GM12878 (cell line): ENCODE results near the gene SORBS1. TPM values are rescaled to one million over a fixed set of nuclear protein-coding genes. Genes with fewer than 3 reads are reported as not detected.

ENCODE experiments used
- ATAC-seq: fragments of 200-7000 bp; cut with Tn5 transposase; 3 replicates; pipeline ENCODE4 v1.9.1; 2020; ENCODE audit warnings: mild to moderate bottlenecking, moderate library complexity
- BruUV-seq: library from RNA; stranded (reverse); fragments of 400-500 nt; replicated peaks from 2 replicates; lab custom pipeline; 2021; lab: Mats Ljungman, UMichigan
- CTCF ChIA-PET: fragments of 300-600 bp; sonication (Branson Sonifier 250); formaldehyde crosslinking; extraction: SDS; loops from one replicate; lab custom pipeline; 2021; ENCODE audit warnings: inconsistent platforms; lab: Yijun Ruan, JAX
- POLR2A ChIA-PET: fragments of 350-600 bp; formaldehyde crosslinking; extraction: SDS; loops from one replicate; lab custom pipeline; 2021; ENCODE audit warnings: inconsistent platforms; lab: Charles Lee
- RAD21 ChIA-PET: fragments of 300-600 bp; sonication (Branson Sonifier 250); formaldehyde crosslinking; loops from one replicate; lab custom pipeline; 2023; ENCODE audit warnings: antibody characterized with exemption; ENCODE audit not compliant: unreplicated experiment; lab: Charles Lee
- SMC1A ChIA-PET: fragments of 300-600 bp; sonication (Branson Sonifier 250); formaldehyde crosslinking; loops from one replicate; lab custom pipeline; 2023; ENCODE audit not compliant: unreplicated experiment, uncharacterized antibody; lab: Charles Lee
- DNase-seq: peaks from one replicate; pipeline ENCODE4 v3.0.0-alpha.2; 2011; ENCODE audit warnings: low read depth, low spot score
- FAIRE-seq: peaks from 3 replicates; lab custom pipeline; 2011; peaks lifted over from hg19 to GRCh38; lab: Jason Lieb, UNC
- H2AFZ ChIP-seq: 2 replicates; pipeline ENCODE4 v1.6.0; 2011; ENCODE audit warnings: low read depth, low read length, control low read depth; ENCODE audit not compliant: control insufficient read depth
- H3K27ac ChIP-seq: 2 replicates; pipeline ENCODE4 v1.5.1; 2011; ENCODE audit warnings: control low read depth; ENCODE audit not compliant: control insufficient read depth, insufficient read depth
- H3K27me3 ChIP-seq, 2 experiments: replicated peaks in 1 of 2; 2 replicates each; pipeline versions ENCODE4 v1.6.0 to v1.6.1; 2011; ENCODE audit warnings: low read length in 1 of 2; ENCODE audit not compliant: control insufficient read depth in 2 of 2, insufficient read depth in 2 of 2
- H3K36me3 ChIP-seq, 2 experiments: 2 replicates each; pipeline ENCODE4 v1.5.1; 2011; ENCODE audit warnings: low read length in 1 of 2; ENCODE audit not compliant: control insufficient read depth in 2 of 2, insufficient read depth in 2 of 2
- H3K4me1 ChIP-seq: 2 replicates; pipeline ENCODE4 v1.6.1; 2011; ENCODE audit warnings: mild to moderate bottlenecking, low read length, moderate library complexity, mixed read lengths; ENCODE audit not compliant: control insufficient read depth, insufficient read depth
- H3K4me2 ChIP-seq: 2 replicates; pipeline ENCODE4 v1.6.0; 2011; ENCODE audit warnings: control low read depth; ENCODE audit not compliant: control insufficient read depth, insufficient read depth
- H3K4me3 ChIP-seq: fragments of 200-600 bp; sonication (generic); 2 replicates; pipeline ENCODE4 v1.5.1; 2016
- H3K79me2 ChIP-seq: 2 replicates; pipeline ENCODE4 v1.6.0; 2011; ENCODE audit warnings: low read length; ENCODE audit not compliant: control insufficient read depth, insufficient read depth
- H3K9ac ChIP-seq: 2 replicates; pipeline ENCODE4 v1.8.0; 2011; ENCODE audit warnings: low read length, control low read depth, mixed read lengths; ENCODE audit not compliant: control insufficient read depth, insufficient read depth
- H3K9me3 ChIP-seq: replicated peaks from 3 replicates; pipeline ENCODE4 v1.5.1; 2011; ENCODE audit warnings: mild to moderate bottlenecking, low read length; ENCODE audit not compliant: control insufficient read depth, insufficient read depth
- H4K20me1 ChIP-seq: 2 replicates; pipeline ENCODE4 v1.6.0; 2011; ENCODE audit not compliant: control insufficient read depth, insufficient read depth
- EGR1 ChIP-seq, 2 experiments: IDR thresholded peaks; 1 replicate in 1 of 2; 2 replicates in 1 of 2; pipeline ENCODE4 v1.6.1; 2011 to 2012; ENCODE audit warnings: low read depth in 2 of 2, low read length in 2 of 2, borderline replicate concordance in 1 of 2, mild to moderate bottlenecking in 1 of 2, moderate library complexity in 1 of 2
- EP300 ChIP-seq, 2 experiments: fragments of 150-350 bp in 1 of 2; IDR thresholded peaks; 2 replicates each; pipeline ENCODE4 v1.6.1; 2011 to 2012; ENCODE audit warnings: low read depth in 2 of 2, low read length in 2 of 2, borderline replicate concordance in 1 of 2, improper control_type of control experiment in 1 of 2, inconsistent platforms in 1 of 2; ENCODE audit not compliant: control insufficient read depth in 1 of 2
- ESRRA ChIP-seq: IDR thresholded peaks from 2 replicates; pipeline ENCODE4 v1.6.1; 2012; ENCODE audit warnings: mild to moderate bottlenecking, low read length, improper control_type of control experiment
- GABPA ChIP-seq: IDR thresholded peaks from 2 replicates; pipeline ENCODE4 v1.6.1; 2014; ENCODE audit warnings: antibody characterized with exemption, low read depth, mild to moderate bottlenecking, inconsistent platforms
- MEF2A ChIP-seq: IDR thresholded peaks from 2 replicates; pipeline ENCODE4 v1.6.1; 2011; ENCODE audit warnings: low read depth, mild to moderate bottlenecking, low read length, moderate library complexity; ENCODE audit not compliant: insufficient read depth
- MYC ChIP-seq: IDR thresholded peaks from 2 replicates; pipeline ENCODE4 v1.6.1; 2011; ENCODE audit warnings: mild to moderate bottlenecking, low read length, moderate library complexity, inconsistent platforms; ENCODE audit not compliant: insufficient read depth, insufficient replicate concordance, insufficient read length, severe bottlenecking
- NFXL1 ChIP-seq: fragments of 450-650 bp; IDR thresholded peaks from 2 replicates; pipeline ENCODE4 v1.6.1; 2017; ENCODE audit warnings: antibody characterized with exemption, mild to moderate bottlenecking, borderline replicate concordance
- NR2C2 ChIP-seq: IDR thresholded peaks from 2 replicates; pipeline ENCODE4 v1.6.1; 2011; ENCODE audit warnings: borderline replicate concordance, low read depth; ENCODE audit not compliant: control insufficient read depth, insufficient read length
- NRF1 ChIP-seq: conservative IDR thresholded peaks from 2 replicates; pipeline ENCODE4 v1.6.1; 2011; ENCODE audit warnings: mild to moderate bottlenecking, low read depth, low read length, improper control_type of control experiment
- RB1 ChIP-seq: fragments of 450-650 bp; formaldehyde crosslinking; IDR thresholded peaks from 2 replicates; pipeline ENCODE4 v1.6.1; 2017; ENCODE audit warnings: mild to moderate bottlenecking, borderline replicate concordance
- SMAD1 ChIP-seq: fragments of 450-650 bp; IDR thresholded peaks from 2 replicates; pipeline ENCODE4 v1.6.1; 2018; ENCODE audit warnings: mild to moderate bottlenecking, low read depth; ENCODE audit not compliant: partially characterized antibody
- SRF ChIP-seq, 2 experiments: IDR thresholded peaks; 2 replicates each; pipeline ENCODE4 v1.6.1; 2011; ENCODE audit warnings: low read depth in 2 of 2, low read length in 2 of 2, mild to moderate bottlenecking in 1 of 2, moderate library complexity in 1 of 2
- ZSCAN29 ChIP-seq: fragments of 450-650 bp; IDR thresholded peaks from 2 replicates; pipeline ENCODE4 v1.6.1; 2017; ENCODE audit warnings: mild to moderate bottlenecking, moderate library complexity
- WGBS: methylation state at CpG from one replicate; pipeline ENCODE4 v1.1.6; 2016; ENCODE audit warnings: low lambda C conversion rate; ENCODE audit not compliant: insufficient replicate concordance, insufficient coverage; ENCODE audit errors: missing lambda C conversion rate; 5-methylcytosine and 5-hydroxymethylcytosine counted together
- in situ Hi-C: fragments of 300-500 bp; cut with MboI; formaldehyde crosslinking; loops from 9 replicates; pipeline ENCODE4 v1.14.3; 2018; ENCODE audit warnings: mixed read lengths
- intact Hi-C: fragments of 100-400 bp; cut with micrococcal nuclease; formaldehyde crosslinking; loops from one replicate; pipeline ENCODE4 v1.14.2; 2022; ENCODE audit not compliant: unreplicated experiment
- polyA plus RNA-seq, 11 experiments: library from polyadenylated mRNA; depleted of rRNA in 4 of 11; unstranded in 6 of 11; stranded (reverse) in 5 of 11; fragments of >200 nt; fragmentation: Nextera tagmentation in 4 of 11; fragmentation: Illumina TruSeq in 1 of 11; extraction: Ambion mirVana in 4 of 11; extraction: Trizol in 1 of 11; gene quantifications; 1 replicate in 1 of 11; 2 replicates in 10 of 11; pipeline versions ENCODE4 v1.2.1 to v1.2.3, GENCODE V29; 2011 to 2016; ENCODE audit warnings: inconsistent platforms in 2 of 11, missing spikeins in 2 of 11, low read depth in 1 of 11
- total RNA-seq, 4 experiments: library from RNA; depleted of rRNA in 3 of 4; stranded (reverse); fragments of >200 nt in 3 of 4; fragmentation: Illumina TruSeq in 1 of 4; extraction: Trizol in 1 of 4; gene quantifications; 2 replicates each; pipeline versions ENCODE4 v1.2.1 to v1.2.3, GENCODE V29; 2013 to 2021
- TF ChIP-seq, protein P1 (sequence below): IDR thresholded peaks from 2 replicates; pipeline ENCODE4 v1.6.1; 2012; ENCODE audit warnings: mild to moderate bottlenecking, low read depth, low read length
- TF ChIP-seq, protein P2 (sequence below): fragments of 450-650 bp; IDR thresholded peaks from 2 replicates; pipeline ENCODE4 v1.6.1; 2016; ENCODE audit warnings: mild to moderate bottlenecking, moderate library complexity, borderline replicate concordance

Gene SORBS1
- total and polyA plus RNA-seq, 10 of the 15 experiments (the other 5 are each of a cell fraction or from before 2014, with no cell fraction given): 0.13 to 0.75 (median 0.39) TPM

DNA sequence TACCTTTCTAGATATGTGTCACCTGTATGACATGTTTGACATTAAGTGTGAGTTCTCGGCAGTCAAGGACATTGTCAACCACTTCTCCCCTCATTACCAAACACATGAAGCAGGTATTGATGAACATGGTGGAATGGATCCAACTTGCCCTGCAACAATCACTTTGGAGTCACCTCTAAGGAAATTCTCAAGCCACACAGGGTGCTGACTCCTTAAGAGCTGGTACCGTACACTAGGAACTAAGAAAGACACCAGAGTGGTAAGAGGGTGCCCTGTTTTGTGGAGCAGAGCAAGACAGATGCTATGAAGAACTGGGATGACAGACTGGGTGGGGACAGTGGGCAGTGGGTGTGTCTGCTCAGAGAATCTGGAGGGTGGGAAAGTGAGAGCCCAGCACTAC, 17.4 kb upstream of the SORBS1 start:
- BruUV-seq: no TSS peak
- intact Hi-C loops (no loop called here), in situ Hi-C loops (no loop called here)
- ATAC-seq: no peak
- Histone ChIP-seq H3K4me3 (no peak overlapping the region), H3K9me3 (no peaks in the 10 kb centered on the region), H3K4me1 (no peaks in the 10 kb centered on the region), H3K36me3 (no peaks in the 10 kb centered on the region), H3K27me3 (peaks cover 2 to 5% of the 10 kb centered on the region in 2 experiments), H3K27ac (no peak overlapping the region), H3K9ac (no peak overlapping the region), H4K20me1 (no peaks in the 10 kb centered on the region), H2AFZ (no peak overlapping the region), H3K4me2 (no peak overlapping the region), H3K79me2 (no peaks in the 10 kb centered on the region)
- CTCF ChIA-PET: no interaction called here
- no peak for FAIRE-seq
- 0% methylated on average over 2 of the region's 2 CpGs for WGBS
- no peak for DNase-seq
- SMC1A ChIA-PET: no interaction called here
- POLR2A ChIA-PET: interaction anchor here (0.6 kb wide), 1 partner anchor 1409 kb away, joined by 3 read pairs; no protein-coding TSS in a partner anchor
- RAD21 ChIA-PET: no interaction called here
- TF ChIP-seq GABPA (no peak), SRF (IDR thresholded peaks at IDR 0.05; ENCODE audit: low read depth in 2 of 2, low read length in 2 of 2) (no peak), NFXL1 (no peak), SMAD1 (no peak), RB1 (no peak), EGR1 (IDR thresholded peaks at IDR 0.05; ENCODE audit: borderline replicate concordance in 1 of 2, low read depth in 2 of 2, low read length in 2 of 2) (no peak), MEF2A (no peak), NR2C2 (no peak), ZSCAN29 (no peak), NRF1 (no peak), ESRRA (no peak), MYC (no peak), EP300 (IDR thresholded peaks at IDR 0.05; ENCODE audit: borderline replicate concordance in 1 of 2, control insufficient read depth in 1 of 2, low read depth in 2 of 2, low read length in 2 of 2) (no peak)
- TF ChIP-seq, protein P1, sequence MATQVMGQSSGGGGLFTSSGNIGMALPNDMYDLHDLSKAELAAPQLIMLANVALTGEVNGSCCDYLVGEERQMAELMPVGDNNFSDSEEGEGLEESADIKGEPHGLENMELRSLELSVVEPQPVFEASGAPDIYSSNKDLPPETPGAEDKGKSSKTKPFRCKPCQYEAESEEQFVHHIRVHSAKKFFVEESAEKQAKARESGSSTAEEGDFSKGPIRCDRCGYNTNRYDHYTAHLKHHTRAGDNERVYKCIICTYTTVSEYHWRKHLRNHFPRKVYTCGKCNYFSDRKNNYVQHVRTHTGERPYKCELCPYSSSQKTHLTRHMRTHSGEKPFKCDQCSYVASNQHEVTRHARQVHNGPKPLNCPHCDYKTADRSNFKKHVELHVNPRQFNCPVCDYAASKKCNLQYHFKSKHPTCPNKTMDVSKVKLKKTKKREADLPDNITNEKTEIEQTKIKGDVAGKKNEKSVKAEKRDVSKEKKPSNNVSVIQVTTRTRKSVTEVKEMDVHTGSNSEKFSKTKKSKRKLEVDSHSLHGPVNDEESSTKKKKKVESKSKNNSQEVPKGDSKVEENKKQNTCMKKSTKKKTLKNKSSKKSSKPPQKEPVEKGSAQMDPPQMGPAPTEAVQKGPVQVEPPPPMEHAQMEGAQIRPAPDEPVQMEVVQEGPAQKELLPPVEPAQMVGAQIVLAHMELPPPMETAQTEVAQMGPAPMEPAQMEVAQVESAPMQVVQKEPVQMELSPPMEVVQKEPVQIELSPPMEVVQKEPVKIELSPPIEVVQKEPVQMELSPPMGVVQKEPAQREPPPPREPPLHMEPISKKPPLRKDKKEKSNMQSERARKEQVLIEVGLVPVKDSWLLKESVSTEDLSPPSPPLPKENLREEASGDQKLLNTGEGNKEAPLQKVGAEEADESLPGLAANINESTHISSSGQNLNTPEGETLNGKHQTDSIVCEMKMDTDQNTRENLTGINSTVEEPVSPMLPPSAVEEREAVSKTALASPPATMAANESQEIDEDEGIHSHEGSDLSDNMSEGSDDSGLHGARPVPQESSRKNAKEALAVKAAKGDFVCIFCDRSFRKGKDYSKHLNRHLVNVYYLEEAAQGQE: no peak
- TF ChIP-seq, protein P2, sequence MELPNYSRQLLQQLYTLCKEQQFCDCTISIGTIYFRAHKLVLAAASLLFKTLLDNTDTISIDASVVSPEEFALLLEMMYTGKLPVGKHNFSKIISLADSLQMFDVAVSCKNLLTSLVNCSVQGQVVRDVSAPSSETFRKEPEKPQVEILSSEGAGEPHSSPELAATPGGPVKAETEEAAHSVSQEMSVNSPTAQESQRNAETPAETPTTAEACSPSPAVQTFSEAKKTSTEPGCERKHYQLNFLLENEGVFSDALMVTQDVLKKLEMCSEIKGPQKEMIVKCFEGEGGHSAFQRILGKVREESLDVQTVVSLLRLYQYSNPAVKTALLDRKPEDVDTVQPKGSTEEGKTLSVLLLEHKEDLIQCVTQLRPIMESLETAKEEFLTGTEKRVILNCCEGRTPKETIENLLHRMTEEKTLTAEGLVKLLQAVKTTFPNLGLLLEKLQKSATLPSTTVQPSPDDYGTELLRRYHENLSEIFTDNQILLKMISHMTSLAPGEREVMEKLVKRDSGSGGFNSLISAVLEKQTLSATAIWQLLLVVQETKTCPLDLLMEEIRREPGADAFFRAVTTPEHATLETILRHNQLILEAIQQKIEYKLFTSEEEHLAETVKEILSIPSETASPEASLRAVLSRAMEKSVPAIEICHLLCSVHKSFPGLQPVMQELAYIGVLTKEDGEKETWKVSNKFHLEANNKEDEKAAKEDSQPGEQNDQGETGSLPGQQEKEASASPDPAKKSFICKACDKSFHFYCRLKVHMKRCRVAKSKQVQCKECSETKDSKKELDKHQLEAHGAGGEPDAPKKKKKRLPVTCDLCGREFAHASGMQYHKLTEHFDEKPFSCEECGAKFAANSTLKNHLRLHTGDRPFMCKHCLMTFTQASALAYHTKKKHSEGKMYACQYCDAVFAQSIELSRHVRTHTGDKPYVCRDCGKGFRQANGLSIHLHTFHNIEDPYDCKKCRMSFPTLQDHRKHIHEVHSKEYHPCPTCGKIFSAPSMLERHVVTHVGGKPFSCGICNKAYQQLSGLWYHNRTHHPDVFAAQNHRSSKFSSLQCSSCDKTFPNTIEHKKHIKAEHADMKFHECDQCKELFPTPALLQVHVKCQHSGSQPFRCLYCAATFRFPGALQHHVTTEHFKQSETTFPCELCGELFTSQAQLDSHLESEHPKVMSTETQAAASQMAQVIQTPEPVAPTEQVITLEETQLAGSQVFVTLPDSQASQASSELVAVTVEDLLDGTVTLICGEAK: no peak
